Measurements from ENCODE around the gene UBXN1.
"Not testable (repeated sequence)": the region's sequence is repeated elsewhere in the genome, so short reads cannot be mapped to it uniquely, and the experiment has no call there.

UBXN1 gene

GRCh38 chr11:62669420-62670161, 9.3 kb downstream of the UBXN1 start:
- no peak for FAIRE-seq

- FAIRE-seq: no peak
Measured at GRCh38 chr11:62667460-62667859, 11.4 kb downstream of the UBXN1 start.

GRCh38 chr11:62666259-62666926, 12.5 kb downstream of the UBXN1 start:
- no peak for FAIRE-seq

- no peak for FAIRE-seq
Measured at GRCh38 chr11:62665599-62666258, 13.1 kb downstream of the UBXN1 start.

- no peak for FAIRE-seq
Measured at GRCh38 chr11:62665075-62665598, 13.7 kb downstream of the UBXN1 start, which contains the start of the genes C11orf98 and CSKMT. C11orf98 (minus strand) TSS chr11:62665210; CDS start chr11:62665169, 41 bp downstream. CSKMT (plus strand) TSS chr11:62665312; CDS start chr11:62665880, 568 bp downstream.

- no peak for FAIRE-seq
Measured at GRCh38 chr11:62664405-62665074, 14.3 kb downstream of the UBXN1 start.

GRCh38 chr11:62656796-62657429, 22.0 kb downstream of the UBXN1 start:
- FAIRE-seq: no peak

GRCh38 chr11:62654297-62654696, 24.6 kb downstream of the UBXN1 start:
- FAIRE-seq: no peak

- FAIRE-seq: no peak
Measured at GRCh38 chr11:62652161-62653006, 26.5 kb downstream of the UBXN1 start.

GRCh38 chr11:62650283-62650682, 28.6 kb downstream of the UBXN1 start:
- FAIRE-seq: not testable (repeated sequence)

- FAIRE-seq: no peak
Measured at GRCh38 chr11:62649486-62649885, 29.4 kb downstream of the UBXN1 start.

- no peak for FAIRE-seq
Measured at GRCh38 chr11:62648967-62649364, 29.9 kb downstream of the UBXN1 start.

GRCh38 chr11:62648185-62648966, 30.5 kb downstream of the UBXN1 start:
- FAIRE-seq: no peak

GRCh38 chr11:62647609-62648005, 31.3 kb downstream of the UBXN1 start:
- no peak for FAIRE-seq

- FAIRE-seq: no peak
Measured at GRCh38 chr11:62646825-62647608, 31.9 kb downstream of the UBXN1 start.

GRCh38 chr11:62645946-62646824, 32.7 kb downstream of the UBXN1 start, which contains the start of gene GANAB:
GANAB (minus strand) TSS chr11:62646613; CDS start chr11:62646599, 14 bp downstream.
- FAIRE-seq: peak; percentile 92

GRCh38 chr11:62645671-62645945, 33.3 kb downstream of the UBXN1 start:
- no peak for FAIRE-seq

GRCh38 chr11:62644220-62644619, 34.7 kb downstream of the UBXN1 start:
- FAIRE-seq: no peak

GRCh38 chr11:62632492-62632891, 46.4 kb downstream of the UBXN1 start:
- FAIRE-seq: no peak
